ENCODE data around the gene CLIC1.
A peak's percentile ranks its signal among the peaks of the same experiment; 100 is the strongest.

Gene CLIC1

DNA sequence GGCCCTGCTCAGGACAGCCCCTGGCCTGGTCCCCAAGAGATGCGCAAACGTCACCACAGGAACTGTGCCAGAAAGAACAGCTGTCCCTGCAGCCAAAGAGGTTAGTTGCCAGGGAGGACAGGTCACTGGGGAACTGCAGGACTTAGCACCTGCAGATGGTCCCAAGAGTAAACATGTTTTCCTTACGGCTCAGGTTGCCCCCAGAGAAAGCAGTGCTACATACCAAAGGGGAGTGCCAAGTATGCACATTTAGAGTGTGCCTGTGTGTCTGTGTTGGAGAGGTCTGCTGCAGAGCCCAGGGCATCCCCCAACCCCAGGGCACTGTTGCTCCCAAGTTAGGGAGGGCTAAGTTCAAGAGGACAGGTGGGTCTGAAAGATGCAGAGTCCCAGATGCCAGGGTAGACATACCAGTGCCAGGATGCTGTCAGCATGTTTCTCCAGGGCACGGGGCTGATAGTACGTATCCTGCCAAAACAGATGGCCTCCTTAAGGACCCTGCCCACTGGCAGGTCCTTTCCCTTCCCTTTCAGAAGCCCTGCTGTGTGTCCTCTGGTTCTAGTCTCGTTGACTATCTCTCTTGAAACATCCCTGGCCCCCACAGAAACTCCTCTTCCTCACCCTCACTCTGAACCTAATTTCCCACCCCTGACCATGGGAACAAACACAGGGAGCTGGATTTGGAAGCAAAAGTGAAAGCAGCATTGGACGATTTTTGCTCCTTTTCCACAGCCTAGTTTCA lies 34.5 kb downstream of the CLIC1 start:
- DNase-seq (ENCODE audit: low read depth, low spot score): no peak

DNA sequence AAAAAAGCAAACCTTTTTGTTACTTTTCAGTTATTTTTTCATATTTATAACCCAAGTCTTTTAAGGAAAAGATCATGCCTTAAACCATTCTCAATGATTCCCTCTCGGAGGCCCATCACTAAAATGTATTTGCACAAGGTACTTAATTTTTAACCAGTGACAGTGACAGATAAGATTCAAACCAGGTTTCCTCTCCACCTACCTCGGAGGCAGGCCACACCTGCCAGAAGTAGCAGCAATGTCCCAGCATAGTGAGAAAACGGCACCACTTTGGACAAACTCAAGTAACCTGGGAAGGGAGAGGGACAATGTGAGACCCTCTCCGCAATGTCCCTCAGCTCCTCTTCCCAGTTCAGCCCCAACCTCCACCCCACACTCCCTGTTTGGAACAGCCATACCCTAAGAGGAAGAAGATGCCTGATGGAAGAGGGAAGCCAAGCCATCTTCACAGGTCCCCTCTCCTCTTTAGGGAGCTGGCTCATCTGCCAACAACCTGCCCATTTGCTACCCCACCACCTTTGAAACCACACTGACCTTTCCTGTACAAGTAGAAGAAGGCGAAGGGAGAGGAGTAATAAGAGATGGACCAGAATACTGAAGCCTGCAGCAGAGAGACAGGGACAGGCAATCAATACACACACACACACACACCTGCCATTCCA lies 35.5 kb downstream of the CLIC1 start:
- no peak for DNase-seq (ENCODE audit: low read depth, low spot score)

DNA sequence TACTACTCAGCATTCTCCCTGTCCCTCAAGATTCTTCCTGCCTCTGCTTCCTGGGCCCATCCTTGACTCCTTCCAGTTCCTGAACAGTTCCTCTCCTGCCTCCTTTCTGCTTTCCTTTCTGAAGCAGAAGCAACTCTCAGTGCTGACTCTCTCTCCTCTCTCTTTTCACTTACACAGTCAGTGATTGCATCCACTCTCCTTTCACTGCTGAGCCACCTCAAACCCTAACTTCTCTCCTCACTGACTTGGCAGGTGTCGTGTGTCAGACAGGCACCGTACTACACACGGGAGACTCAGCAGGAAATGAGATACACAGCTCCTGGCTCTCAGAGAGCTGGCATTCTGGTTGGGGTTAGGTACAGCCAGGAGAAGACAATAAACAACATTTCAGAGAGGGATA lies 38.8 kb downstream of the CLIC1 start:
- no peak for DNase-seq (ENCODE audit: low read depth, low spot score)

- DNase-seq (ENCODE audit: low read depth, low spot score): no peak
These were observed 42.8 kb downstream of the CLIC1 start for GRCh38 chr6:31693535-31693934.

DNA sequence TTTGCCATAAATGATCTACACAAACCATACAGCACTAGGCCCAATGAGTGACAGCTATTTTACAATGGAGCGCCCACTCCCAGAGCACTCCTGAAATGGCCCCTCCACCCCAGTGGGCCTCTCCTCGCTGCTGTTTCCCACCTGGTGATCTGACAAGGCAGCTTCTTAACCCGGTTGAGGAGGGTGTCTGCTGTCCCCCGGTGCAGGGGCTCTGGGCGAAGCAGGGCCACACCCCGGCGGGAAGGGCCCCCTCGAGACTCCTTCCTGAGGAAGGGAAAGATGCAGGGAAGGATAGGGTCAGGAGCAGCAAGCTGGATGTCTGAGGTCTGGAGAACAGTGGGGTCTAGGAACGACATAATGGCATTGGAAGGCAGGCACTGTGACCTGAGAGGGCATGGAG lies 43.4 kb downstream of the CLIC1 start:
- no peak for DNase-seq (ENCODE audit: low read depth, low spot score)

DNA sequence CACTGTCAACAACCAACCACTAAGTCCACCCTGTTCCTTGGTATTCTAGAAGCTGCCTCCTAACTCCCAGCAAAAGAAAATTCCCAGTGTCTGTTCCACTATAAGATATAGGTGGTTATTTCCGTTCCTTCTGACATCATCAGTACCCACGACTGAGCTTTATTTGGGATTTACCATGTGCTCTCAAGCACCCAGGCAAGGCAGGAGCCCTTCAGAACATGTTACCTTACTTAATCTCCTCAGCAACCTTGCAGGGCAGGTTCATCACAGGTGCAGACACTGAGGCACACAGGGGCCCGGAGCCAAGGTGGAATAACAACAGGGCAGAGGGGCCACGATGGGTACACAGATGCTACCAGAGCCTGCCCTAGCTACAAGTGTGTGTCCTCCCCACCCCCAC lies 44.0 kb downstream of the CLIC1 start:
- DNase-seq (ENCODE audit: low read depth, low spot score): no peak

DNA sequence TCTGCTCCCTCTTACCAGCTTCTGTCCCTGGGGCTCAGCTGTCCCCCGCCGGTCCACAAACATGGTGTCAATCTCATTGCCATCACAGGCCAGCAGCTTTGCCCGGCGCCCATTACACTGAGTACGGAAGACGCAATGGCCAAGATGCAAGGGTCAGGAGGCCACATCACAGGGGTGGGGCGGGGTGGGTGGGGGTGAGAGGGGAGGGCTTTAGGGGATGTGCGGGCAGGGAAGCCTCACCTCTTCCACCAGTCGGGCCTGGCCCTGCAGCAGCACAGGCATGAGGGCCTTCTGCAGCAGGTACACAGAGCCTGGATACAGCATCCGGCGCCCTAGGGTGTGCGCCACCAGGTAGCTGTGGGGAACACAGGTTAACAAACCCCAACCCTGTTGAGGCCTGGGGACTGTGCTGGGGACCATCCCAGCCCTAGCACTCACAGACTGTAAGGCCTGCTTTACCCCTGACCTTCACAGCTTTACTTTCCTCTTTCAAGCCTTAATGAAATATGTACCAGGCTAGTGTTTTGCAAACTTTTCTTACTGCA lies 44.7 kb downstream of the CLIC1 start:
- no peak for DNase-seq (ENCODE audit: low read depth, low spot score)

DNA sequence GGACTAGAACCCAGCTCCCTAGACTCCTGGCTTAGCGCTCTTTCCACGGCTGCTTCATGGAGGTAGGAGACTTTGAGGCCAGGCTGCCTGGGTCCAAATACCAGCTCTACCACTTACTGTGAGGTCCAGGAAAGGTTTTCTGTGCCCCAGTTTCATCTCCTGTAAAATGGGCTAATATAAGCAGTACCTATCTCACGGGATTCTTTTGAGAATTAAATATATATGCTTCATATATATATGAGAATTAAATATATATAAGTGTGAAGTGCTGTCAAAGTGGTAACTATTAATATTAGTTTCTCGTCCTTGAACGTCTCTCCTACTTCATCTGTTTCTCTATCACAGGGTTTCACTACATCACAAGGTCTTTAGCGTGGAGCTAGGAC lies 45.3 kb downstream of the CLIC1 start:
- no peak for DNase-seq (ENCODE audit: low read depth, low spot score)

GRCh38 chr6:31690231-31691077 lies 45.9 kb downstream of the CLIC1 start:
- DNase-seq (ENCODE audit: low read depth, low spot score): no peak

- no peak for DNase-seq (ENCODE audit: low read depth, low spot score)
These were observed 46.9 kb downstream of the CLIC1 start for GRCh38 chr6:31689249-31690110.

GRCh38 chr6:31687860-31688693 lies 48.3 kb downstream of the CLIC1 start:
- DNase-seq (ENCODE audit: low read depth, low spot score): no peak

GRCh38 chr6:31687321-31687720 lies 49.0 kb downstream of the CLIC1 start:
- no peak for DNase-seq (ENCODE audit: low read depth, low spot score)

DNA sequence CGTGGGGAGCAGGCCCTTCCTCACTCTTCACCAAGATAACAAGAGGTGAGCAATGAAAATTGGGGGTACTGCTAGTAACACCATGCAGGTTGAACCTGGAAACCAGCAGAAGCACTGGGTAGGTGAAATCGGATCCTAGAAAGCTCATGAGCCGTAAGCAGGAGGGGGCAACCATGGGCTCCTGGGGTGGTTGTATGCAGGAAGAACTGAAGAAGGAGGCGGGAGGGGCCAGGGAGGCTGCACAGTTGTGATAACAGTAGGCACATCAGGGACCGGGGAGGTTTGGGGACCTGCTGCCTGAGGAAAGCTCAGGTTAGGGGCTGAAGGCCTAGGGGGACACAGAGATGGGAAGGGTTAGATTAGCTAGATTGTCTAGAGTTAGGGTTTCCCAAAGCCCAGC lies 49.8 kb downstream of the CLIC1 start:
- no peak for DNase-seq (ENCODE audit: low read depth, low spot score)

- DNase-seq (ENCODE audit: low read depth, low spot score): no peak
These were observed 52.7 kb downstream of the CLIC1 start for GRCh38 chr6:31683591-31683990.

- DNase-seq (ENCODE audit: low read depth, low spot score): peak; percentile 13
These were observed 55.1 kb downstream of the CLIC1 start for GRCh38 chr6:31681135-31681671.

Data from activated CD4-positive, CD25-positive, alpha-beta regulatory T cell treated with anti-CD3 and anti-CD28 coated beads, Interleukin-2, amount 50 U/mL, for 16 hours (primary cell).